ENCODE data around the gene ARSB.

ARSB gene

DNA sequence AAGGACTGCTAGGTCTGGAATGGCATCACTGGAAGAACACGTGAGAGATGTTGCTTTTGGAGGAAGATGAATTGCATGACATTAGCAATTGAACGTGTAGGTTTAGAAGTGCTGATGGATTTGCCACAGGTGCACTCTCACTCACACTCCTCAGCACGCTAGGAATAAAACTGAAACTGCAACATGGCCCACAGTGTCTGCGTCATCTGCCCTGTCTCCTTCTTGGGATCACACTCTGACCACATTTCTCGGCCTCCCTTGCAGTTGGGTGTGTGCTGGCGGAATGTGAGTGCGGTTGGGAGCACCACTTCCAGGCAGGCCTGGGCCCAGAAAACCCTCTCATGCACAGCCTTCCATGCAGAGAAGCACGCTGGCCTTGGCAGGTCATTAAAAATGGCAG lies 183.7 kb downstream of the ARSB start:
- no peak for DNase-seq

- DNase-seq: no peak
Observed at GRCh38 chr5:78799266-78800017, 185.7 kb downstream of the ARSB start.

- DNase-seq: no peak
Observed at GRCh38 chr5:78798673-78799029, 186.5 kb downstream of the ARSB start.

GRCh38 chr5:78797936-78798672 lies 187.0 kb downstream of the ARSB start:
- no peak for DNase-seq

DNA sequence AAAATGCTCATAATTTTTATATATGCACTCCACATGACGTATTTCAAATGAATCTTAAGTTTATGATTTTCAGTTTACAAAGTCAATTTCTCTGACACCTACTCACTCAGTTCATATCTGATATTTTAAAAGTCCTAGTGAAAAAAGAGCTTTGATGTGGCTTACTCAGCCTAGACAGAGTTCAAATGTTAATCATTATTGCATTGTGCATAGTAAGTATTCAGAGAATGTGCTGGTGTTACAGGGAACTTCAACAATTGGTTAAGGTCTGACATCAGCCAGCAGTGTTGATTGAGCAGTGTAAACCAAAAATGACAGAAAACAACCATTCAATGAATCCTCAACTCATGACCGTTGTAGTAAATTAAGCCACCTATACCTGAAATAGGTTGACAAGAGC lies 189.4 kb downstream of the ARSB start:
- no peak for DNase-seq

- DNase-seq: no peak
Observed at GRCh38 chr5:78794693-78795215, 190.4 kb downstream of the ARSB start.

GRCh38 chr5:78793907-78794662 lies 191.0 kb downstream of the ARSB start:
- DNase-seq: no peak

DNA sequence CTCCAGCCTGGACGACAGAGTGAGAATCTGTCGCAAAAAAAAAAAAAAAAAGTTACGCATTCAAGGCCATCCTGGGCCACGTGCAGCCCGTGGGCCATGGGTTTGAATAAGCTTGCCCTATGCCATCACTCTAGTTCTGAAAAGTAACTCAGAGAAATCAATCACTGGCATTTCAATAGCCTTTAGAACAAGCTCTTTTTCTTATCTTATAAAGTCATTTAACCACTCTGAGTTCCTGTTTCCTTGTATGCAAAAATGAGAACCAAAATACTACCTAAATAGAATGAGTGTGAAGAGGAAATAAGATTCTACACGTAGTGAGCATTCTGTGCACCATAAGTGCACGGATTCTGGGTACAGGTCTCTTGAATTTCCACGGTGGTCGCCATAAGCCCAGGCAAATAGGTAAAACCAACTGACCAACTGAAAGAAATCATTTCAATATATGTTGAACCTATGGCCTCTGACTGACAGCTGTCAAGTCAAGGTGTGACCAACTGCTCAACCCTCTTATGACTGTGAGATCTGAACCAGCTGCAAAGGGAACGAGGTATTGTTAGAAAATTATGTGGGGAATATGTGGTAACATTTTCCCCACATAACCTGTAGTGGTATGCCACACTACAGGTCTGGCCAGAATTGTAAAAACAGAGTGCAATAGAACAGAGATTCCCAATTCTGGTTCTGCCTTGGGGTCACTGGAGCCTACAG lies 192.6 kb downstream of the ARSB start:
- no peak for DNase-seq

DNA sequence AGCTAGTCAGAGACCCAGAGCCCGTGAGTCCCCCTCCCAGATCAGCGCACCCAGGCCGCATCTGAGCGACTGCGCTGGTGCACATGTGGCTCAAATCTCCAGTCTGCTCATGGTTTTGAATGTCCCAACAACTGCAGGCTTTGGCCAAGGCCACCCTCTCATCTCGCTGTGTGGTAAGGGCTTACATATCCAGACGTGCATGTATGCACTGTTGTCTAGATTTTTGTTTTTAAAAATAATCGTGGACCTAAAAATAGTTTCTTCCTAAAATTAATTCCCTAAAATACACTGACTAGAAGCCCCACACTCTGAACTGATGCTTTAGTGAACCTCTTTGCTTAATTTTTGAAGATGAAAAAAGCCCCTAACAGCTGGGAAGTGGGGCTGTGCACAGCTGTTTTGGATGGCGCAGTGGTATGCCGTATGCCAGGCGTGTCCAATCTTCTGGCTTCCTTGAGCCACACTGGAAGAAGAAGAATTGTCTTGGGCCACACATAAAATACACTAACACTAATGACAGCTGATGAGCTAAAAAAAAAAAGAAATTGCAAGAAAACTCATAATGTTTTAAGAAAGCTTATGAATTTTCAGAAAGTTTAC lies 193.5 kb downstream of the ARSB start:
- DNase-seq: no peak

- DNase-seq: no peak
Observed at GRCh38 chr5:78787783-78788182, 197.3 kb downstream of the ARSB start.

GRCh38 chr5:78785454-78785853 lies 199.7 kb downstream of the ARSB start:
- no peak for DNase-seq

DNA sequence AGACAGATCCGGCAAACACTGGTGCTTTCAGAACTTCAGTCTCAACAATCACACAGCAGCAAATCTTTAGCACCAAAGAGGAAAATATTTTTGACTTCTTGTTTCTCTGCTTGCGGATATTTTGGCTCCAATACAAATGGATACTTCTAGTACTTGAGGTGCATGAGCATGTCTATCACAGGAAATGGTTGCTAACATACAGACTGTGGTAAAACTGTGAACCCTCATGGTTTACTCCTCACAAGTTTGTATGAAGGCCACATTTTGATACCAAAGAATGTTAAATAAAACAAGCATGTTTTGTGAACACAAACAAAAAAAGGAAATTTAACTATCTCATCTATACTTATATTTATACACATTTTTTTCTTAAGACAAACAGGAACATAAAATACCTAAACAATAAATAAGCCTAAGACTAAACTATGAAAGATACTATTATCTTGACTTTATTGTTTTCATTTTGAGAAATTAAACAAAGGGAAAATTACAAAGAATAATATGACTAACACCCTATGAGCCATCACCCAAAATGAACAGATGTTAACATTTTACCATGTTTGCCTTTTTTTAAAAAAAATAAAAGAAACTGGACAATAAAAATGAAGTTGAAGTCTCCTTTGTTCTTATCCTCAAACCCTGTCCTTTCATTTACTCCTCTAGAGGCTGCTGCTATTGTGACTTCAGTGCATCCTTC lies 201.5 kb downstream of the ARSB start:
- no peak for DNase-seq

DNA sequence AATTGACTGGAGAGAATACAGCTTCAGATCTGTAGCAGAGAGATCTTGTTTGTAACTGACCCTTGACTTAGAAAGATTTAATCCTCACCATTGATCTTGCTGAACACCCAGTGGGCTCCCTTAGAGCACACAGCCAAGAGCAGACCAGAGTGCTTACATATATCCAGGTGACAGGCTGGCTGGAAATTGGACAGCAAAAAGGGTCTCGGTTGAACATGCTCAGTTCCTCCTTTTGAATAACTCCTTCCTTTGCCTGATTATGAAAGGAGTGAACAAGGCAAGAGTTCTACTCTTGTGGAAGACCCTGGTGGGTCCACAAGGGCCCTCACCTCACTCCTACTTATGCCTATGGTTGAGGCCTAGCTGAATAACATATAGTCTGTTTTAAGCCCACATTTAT lies 202.4 kb downstream of the ARSB start:
- no peak for DNase-seq

GRCh38 chr5:78781611-78782286 lies 203.4 kb downstream of the ARSB start:
- no peak for DNase-seq

DNA sequence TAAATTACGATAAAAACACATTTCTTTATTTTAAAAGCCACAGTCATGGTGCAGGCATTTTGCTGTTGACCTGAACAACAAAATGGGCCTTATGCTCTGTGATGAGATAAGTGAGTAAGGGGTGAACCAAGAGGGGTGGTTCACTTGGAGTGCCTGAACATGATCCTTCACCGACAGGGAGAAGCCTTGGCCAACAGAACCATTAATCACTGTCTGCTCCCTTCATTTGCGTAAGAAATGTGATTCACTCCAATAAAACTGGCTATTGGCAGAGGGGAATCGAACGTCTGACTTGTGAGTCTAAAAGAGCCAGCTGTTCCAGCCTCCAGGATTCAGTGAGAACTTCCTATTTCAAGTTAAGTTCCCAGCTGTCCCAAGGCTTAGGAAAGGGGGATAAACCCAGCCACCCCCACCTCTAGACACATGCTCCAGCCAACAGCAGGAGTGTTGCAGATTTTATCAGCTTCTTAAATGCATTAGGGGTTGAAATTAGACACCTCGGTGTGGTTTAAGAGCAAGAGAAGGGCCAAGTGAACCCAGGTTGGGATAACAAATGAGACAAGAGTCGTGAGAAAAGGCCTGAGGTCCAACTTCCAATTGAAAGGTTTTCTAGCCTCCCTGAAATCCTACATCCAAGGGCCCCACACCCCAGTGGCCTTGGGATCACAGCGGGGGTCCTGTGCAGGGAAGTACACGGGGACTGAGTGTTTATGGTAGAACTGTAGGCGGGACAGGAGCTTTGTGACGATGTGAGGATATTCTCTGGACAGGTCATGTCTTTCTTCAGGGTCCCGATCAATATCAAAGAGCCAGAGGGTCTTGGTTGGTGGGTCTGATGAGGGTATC lies 205.1 kb downstream of the ARSB start:
- DNase-seq: no peak

- no peak for DNase-seq
Observed at GRCh38 chr5:78779262-78779661, 205.8 kb downstream of the ARSB start.

- DNase-seq: no peak
Observed at GRCh38 chr5:78778538-78778937, 206.6 kb downstream of the ARSB start.

DNA sequence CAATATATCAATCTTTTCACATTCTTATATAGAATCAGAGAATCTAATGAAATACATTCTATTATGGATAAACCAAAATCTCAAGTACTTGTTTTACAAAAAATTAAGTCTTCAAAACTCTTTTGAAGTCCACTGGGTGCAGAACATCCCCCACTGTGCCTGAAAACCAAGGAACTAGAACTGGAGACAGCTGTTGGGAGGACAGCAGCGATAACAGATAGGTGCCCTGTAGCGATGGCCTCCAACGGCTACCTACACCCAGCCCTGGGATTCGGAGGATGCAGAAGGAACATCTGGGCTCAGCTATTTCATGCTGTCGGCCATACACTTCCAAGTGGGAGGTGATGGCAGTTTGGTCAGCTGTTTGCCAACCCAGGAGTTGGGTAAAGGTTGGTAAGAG lies 207.2 kb downstream of the ARSB start:
- no peak for DNase-seq

DNA sequence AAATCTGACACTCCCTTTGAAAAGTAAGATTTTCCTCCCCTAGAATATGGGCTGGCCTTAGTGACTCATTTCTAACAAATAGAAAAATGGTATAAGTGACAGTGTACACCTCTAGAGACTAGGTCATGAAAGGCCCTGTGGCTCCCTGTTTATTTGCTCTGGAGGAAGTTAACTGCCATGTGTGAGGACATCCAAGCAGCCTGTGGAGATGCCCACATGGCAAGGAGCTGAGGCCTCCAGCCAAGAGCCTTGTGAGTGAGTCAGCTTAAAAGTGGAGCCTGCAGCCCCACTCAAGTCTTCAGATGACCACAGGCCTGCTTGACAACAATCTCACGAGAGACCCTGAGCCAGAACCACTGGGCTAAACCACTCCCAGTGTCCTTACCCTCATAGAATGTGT lies 208.5 kb downstream of the ARSB start:
- no peak for DNase-seq

- DNase-seq: no peak
Observed at GRCh38 chr5:78773655-78774054, 211.5 kb downstream of the ARSB start.
